ENCODE results near the gene DUSP9. TPM values are rescaled to one million over a fixed set of nuclear protein-coding genes. Genes with fewer than 3 reads are reported as not detected.

Gene DUSP9
- total RNA-seq (2022) (9.0 and 12.0 TPM in 2 replicates), Bru-seq, nascent RNA (percentile 33 among the genes with signal in this experiment), BruChase-seq, experiment 1, labeled RNA remaining after a 2-hour chase (percentile 50 among the genes with signal in this experiment), BruChase-seq, experiment 2, labeled RNA remaining after a 6-hour chase (percentile 66 among the genes with signal in this experiment)
- long read RNA-seq, transcript DUSP9-201 (4 exons, 2,433 nt) = major isoform, 18 of 23 reads
- long read RNA-seq, partial matches to known transcripts = 5 of 23 reads
- long read RNA-seq, other reads (novel, unspliced or antisense) = 0 of 23 reads

GRCh38 chrX:153646620-153647373 lies at the start of gene DUSP9:
DUSP9 (plus strand) TSS chrX:153647203; CDS start chrX:153647954, 751 bp downstream.
- Mint-ChIP-seq H3K27me3 (ENCODE audit: insufficient read depth, unreplicated experiment) (peaks cover 4% of the 10 kb centered on the region), H3K4me1 (ENCODE audit: low read depth, unreplicated experiment) (no peaks in the 10 kb centered on the region), H3K36me3 (ENCODE audit: insufficient read depth, unreplicated experiment) (no peaks in the 10 kb centered on the region), H3K27ac (ENCODE audit: unreplicated experiment) (no peak within 1 kb of the TSS), H3K9me3 (ENCODE audit: unreplicated experiment) (no peaks in the 10 kb centered on the region), H3K4me3 (ENCODE audit: unreplicated experiment) (peak within 1 kb of the TSS; percentile 43)
- H3K4me3 ChIP-seq (ENCODE audit: low read depth, low read length) = peak within 1 kb of the TSS; percentile 31
- no peak for TF ChIP-seq CTCF (IDR thresholded peaks at IDR 0.05; ENCODE audit: insufficient read depth in 1 of 2, low read depth in 1 of 2, low read length in 1 of 2, severe bottlenecking in 1 of 2, unreplicated experiment in 1 of 2)
- H3K36me3 ChIP-seq (ENCODE audit: control insufficient read depth, insufficient read depth, low read length) = no peaks in the 10 kb centered on the region
- peaks cover 24% of the 10 kb centered on the region for H3K4me1 ChIP-seq
- no TSS peak for BruUV-seq (replicated peaks)
- no peaks in the 10 kb centered on the region for H3K27me3 ChIP-seq (replicated peaks; ENCODE audit: control insufficient read depth, insufficient read depth, low read length)
- CTCF ChIA-PET = interaction anchor here (0.5 to 3.4 kb wide), 10 partner anchors 10 to 92 kb away, joined by 3 to 15 read pairs (median 3); partner anchors contain the start of gene CCNQ
- H3K9me3 ChIP-seq = no peaks in the 10 kb centered on the region
- DNase-seq = peak; percentile 74 to 82
- intact Hi-C loops (cut with micrococcal nuclease; ENCODE audit: unreplicated experiment) = loop anchor here (5.0 kb wide), 1 partner anchor 34 kb away; no protein-coding TSS in a partner anchor
- POLR2A ChIA-PET = interaction anchor here (0.6 kb wide), 1 partner anchor 35 kb away, joined by 3 read pairs; no protein-coding TSS in a partner anchor

GRCh38 chrX:153598541-153599191 lies 48.3 kb upstream of the DUSP9 start, which contains the start of gene CCNQ:
CCNQ (minus strand) TSS chrX:153599139; CDS start chrX:153599073, 66 bp downstream.
- H3K36me3 Mint-ChIP-seq (ENCODE audit: insufficient read depth, unreplicated experiment) = peaks cover 7% of the 10 kb centered on the region
- TF ChIP-seq CTCF (IDR thresholded peaks at IDR 0.05; ENCODE audit: insufficient read depth in 1 of 2, low read depth in 1 of 2, low read length in 1 of 2, severe bottlenecking in 1 of 2, unreplicated experiment in 1 of 2) = no peak
- Histone ChIP-seq H3K36me3 (ENCODE audit: control insufficient read depth, insufficient read depth, low read length) (no peaks in the 10 kb centered on the region), H3K4me3 (ENCODE audit: low read depth, low read length) (peak within 1 kb of the TSS; percentile 73), H3K4me1 (no peaks in the 10 kb centered on the region), H3K27me3 (replicated peaks; ENCODE audit: control insufficient read depth, insufficient read depth, low read length) (no peaks in the 10 kb centered on the region), H3K9me3 (no peaks in the 10 kb centered on the region)
- no TSS peak for BruUV-seq (replicated peaks)
- POLR2A ChIA-PET = no interaction called here
- peaks cover 6% of the 10 kb centered on the region for H3K4me1 Mint-ChIP-seq (ENCODE audit: low read depth, unreplicated experiment)
- intact Hi-C loops (cut with micrococcal nuclease; ENCODE audit: unreplicated experiment) = loop anchor here (5.0 kb wide), 2 partner anchors 41 to 656 kb away; no protein-coding TSS in a partner anchor
- H3K27ac Mint-ChIP-seq (ENCODE audit: unreplicated experiment) = no peak within 1 kb of the TSS
- CTCF ChIA-PET = interaction anchor here (0.6 to 1.9 kb wide), 2 partner anchors 48 to 70 kb away, joined by 4 to 7 read pairs; partner anchors contain the start of gene DUSP9
- peak in 1 of 2 experiments; percentile 45 for DNase-seq
- H3K27me3 Mint-ChIP-seq (ENCODE audit: insufficient read depth, unreplicated experiment) = no peaks in the 10 kb centered on the region
- peak within 1 kb of the TSS; percentile 80 for H3K4me3 Mint-ChIP-seq (ENCODE audit: unreplicated experiment)
- H3K9me3 Mint-ChIP-seq (ENCODE audit: unreplicated experiment) = no peaks in the 10 kb centered on the region
